Trophoblast cell (in vitro differentiated cells and primary cell): ENCODE results near the gene SPATC1L.
"Not testable (repeated sequence)": the region's sequence is repeated elsewhere in the genome, so short reads cannot be mapped to it uniquely, and the experiment has no call there.

Source experiments
- DNase-seq, 2 donors: peaks; one replicate each; pipeline ENCODE4 v3.0.0-alpha.2; 2016
- H2AFZ ChIP-seq: 2 replicates; pipeline ENCODE4 v1.6.1; 2013; ENCODE audit warnings: low read length, moderate library complexity, mild to moderate bottlenecking; ENCODE audit not compliant: insufficient read depth, poor library complexity
- H2AK5ac ChIP-seq: 2 replicates; pipeline ENCODE4 v1.6.1; 2013; ENCODE audit warnings: mild to moderate bottlenecking, low read length
- H2BK120ac ChIP-seq: 2 replicates; pipeline ENCODE4 v1.6.1; 2013; ENCODE audit warnings: low read length, mild to moderate bottlenecking, moderate library complexity; ENCODE audit not compliant: insufficient read depth, poor library complexity
- H2BK12ac ChIP-seq: 2 replicates; pipeline ENCODE4 v1.6.1; 2013; ENCODE audit warnings: mild to moderate bottlenecking, low read length, moderate library complexity
- H2BK5ac ChIP-seq: 2 replicates; pipeline ENCODE4 v1.6.1; 2013; ENCODE audit warnings: low read length, low read depth, moderate library complexity, mild to moderate bottlenecking; ENCODE audit not compliant: poor library complexity
- H3K14ac ChIP-seq: 2 replicates; pipeline ENCODE4 v1.6.1; 2013; ENCODE audit warnings: mild to moderate bottlenecking, low read length
- H3K18ac ChIP-seq: 2 replicates; pipeline ENCODE4 v1.6.1; 2013; ENCODE audit warnings: mild to moderate bottlenecking, low read length
- H3K23ac ChIP-seq: 2 replicates; pipeline ENCODE4 v1.6.1; 2013; ENCODE audit warnings: low read length
- H3K27ac ChIP-seq: 2 replicates; pipeline ENCODE4 v1.5.1; 2013; ENCODE audit warnings: low read depth, mild to moderate bottlenecking, inconsistent platforms, low read length, moderate library complexity
- H3K27me3 ChIP-seq: 2 replicates; pipeline ENCODE4 v1.6.1; 2013; ENCODE audit warnings: inconsistent platforms, mild to moderate bottlenecking, low read length, moderate library complexity; ENCODE audit not compliant: insufficient read depth
- H3K36me3 ChIP-seq, 2 experiments: 1 replicate in 1 of 2; 2 replicates in 1 of 2; pipeline ENCODE4 v1.6.1; 2013; ENCODE audit warnings: low read length in 2 of 2, mild to moderate bottlenecking in 2 of 2, moderate library complexity in 1 of 2; ENCODE audit not compliant: insufficient read depth in 2 of 2, control insufficient read depth in 1 of 2
- H3K4ac ChIP-seq: 2 replicates; pipeline ENCODE4 v1.6.1; 2013; ENCODE audit warnings: low read depth, mild to moderate bottlenecking, low read length, moderate library complexity
- H3K4me1 ChIP-seq, 2 experiments: 1 replicate in 1 of 2; 2 replicates in 1 of 2; pipeline ENCODE4 v1.6.1; 2013; ENCODE audit warnings: low read length in 2 of 2, mild to moderate bottlenecking in 2 of 2, moderate library complexity in 1 of 2; ENCODE audit not compliant: insufficient read depth in 2 of 2, control insufficient read depth in 1 of 2
- H3K4me2 ChIP-seq: 2 replicates; pipeline ENCODE4 v1.6.1; 2013; ENCODE audit warnings: inconsistent platforms, mild to moderate bottlenecking, low read length, moderate library complexity
- H3K4me3 ChIP-seq: 2 replicates; pipeline ENCODE4 v1.5.1; 2013; ENCODE audit warnings: mild to moderate bottlenecking, low read depth, low read length, inconsistent platforms
- H3K79me1 ChIP-seq: one replicate; pipeline ENCODE4 v1.6.1; 2013; ENCODE audit warnings: low read length
- H3K79me2 ChIP-seq: 2 replicates; pipeline ENCODE4 v1.6.1; 2013; ENCODE audit warnings: low read length, mild to moderate bottlenecking; ENCODE audit not compliant: control insufficient read depth, insufficient read depth, poor library complexity
- H3K9ac ChIP-seq: 2 replicates; pipeline ENCODE4 v1.6.1; 2013; ENCODE audit warnings: mild to moderate bottlenecking, low read length
- H3K9me3 ChIP-seq: 2 replicates; pipeline ENCODE4 v1.6.1; 2013; ENCODE audit warnings: low read depth, mild to moderate bottlenecking, control low read depth, inconsistent platforms, low read length; ENCODE audit not compliant: insufficient read depth
- H4K12ac ChIP-seq: 2 replicates; pipeline ENCODE4 v1.6.1; 2013; ENCODE audit warnings: low read depth, mild to moderate bottlenecking, low read length, moderate library complexity
- H4K8ac ChIP-seq: 2 replicates; pipeline ENCODE4 v1.6.1; 2013; ENCODE audit warnings: low read depth, mild to moderate bottlenecking, low read length, moderate library complexity
- H4K91ac ChIP-seq: one replicate; pipeline ENCODE4 v1.6.1; 2013; ENCODE audit warnings: low read depth, mild to moderate bottlenecking, low read length, moderate library complexity
- whole genome bisulfite sequencing: extraction: QIAGEN DNeasy Blood & Tissue Kit; methylation state at CpG from one replicate; pipeline ENCODE4 v1.1.7; 2013; ENCODE audit warnings: missing lambda C conversion rate; ENCODE audit not compliant: insufficient read length, insufficient coverage; ENCODE audit errors: extremely low coverage; 5-methylcytosine and 5-hydroxymethylcytosine counted together

SPATC1L gene

GRCh38 chr21:46144464-46145070 lies 39.7 kb downstream of the SPATC1L start:
- Histone ChIP-seq H2BK120ac (no peak overlapping the region), H3K4ac (no peak overlapping the region), H3K14ac (no peak overlapping the region), H3K9me3 (no peaks in the 10 kb centered on the region), H2AK5ac (no peak overlapping the region), H4K12ac (no peak overlapping the region), H3K23ac (no peak overlapping the region), H3K4me1 (peaks cover 6 to 7% of the 10 kb centered on the region in 2 experiments), H2BK12ac (no peak overlapping the region), H3K4me3 (no peak overlapping the region), H3K36me3 (no peaks in the 10 kb centered on the region), H2BK5ac (no peak overlapping the region), H3K18ac (no peak overlapping the region), H3K79me2 (no peaks in the 10 kb centered on the region), H3K9ac (no peak overlapping the region), H4K8ac (no peak overlapping the region), H4K91ac (no peak overlapping the region), H3K4me2 (no peak overlapping the region), H3K27ac (no peak overlapping the region), H2AFZ (no peak overlapping the region), H3K79me1 (peaks cover 12% of the 10 kb centered on the region), H3K27me3 (no peaks in the 10 kb centered on the region)
- WGBS, result no CpG with 5 or more reads among the region's 4 CpGs
- no peak for DNase-seq

- H3K27me3 ChIP-seq, result no peaks in the 10 kb centered on the region
- H3K23ac ChIP-seq, result no peak overlapping the region
- H2AK5ac ChIP-seq, result peak overlapping the region; percentile 32
- no peaks in the 10 kb centered on the region for H3K79me2 ChIP-seq
- H3K4me3 ChIP-seq, result no peak overlapping the region
- no peak overlapping the region for H2AFZ ChIP-seq
- WGBS, result no CpG with 5 or more reads among the region's 21 CpGs
- H3K9me3 ChIP-seq, result no peaks in the 10 kb centered on the region
- no peak overlapping the region for H3K14ac ChIP-seq
- H3K18ac ChIP-seq, result no peak overlapping the region
- H4K12ac ChIP-seq, result no peak overlapping the region
- no peak overlapping the region for H3K9ac ChIP-seq
- no peak overlapping the region for H3K4me2 ChIP-seq
- H3K4me1 ChIP-seq, result peaks cover 6 to 7% of the 10 kb centered on the region in 2 experiments
- H3K4ac ChIP-seq, result no peak overlapping the region
- H3K36me3 ChIP-seq, result no peaks in the 10 kb centered on the region
- H3K27ac ChIP-seq, result no peak overlapping the region
- H2BK120ac ChIP-seq, result no peak overlapping the region
- H4K8ac ChIP-seq, result no peak overlapping the region
- peaks cover 12% of the 10 kb centered on the region for H3K79me1 ChIP-seq
- no peak for DNase-seq
- no peak overlapping the region for H2BK12ac ChIP-seq
- H2BK5ac ChIP-seq, result no peak overlapping the region
- H4K91ac ChIP-seq, result no peak overlapping the region
Observed at GRCh38 chr21:46142582-46143473, 41.4 kb downstream of the SPATC1L start.

- Histone ChIP-seq H3K14ac (no peak overlapping the region), H4K8ac (no peak overlapping the region), H2AFZ (no peak overlapping the region), H3K27me3 (no peaks in the 10 kb centered on the region), H3K4me2 (no peak overlapping the region), H3K9ac (no peak overlapping the region), H2BK5ac (no peak overlapping the region), H3K23ac (no peak overlapping the region), H2BK12ac (no peak overlapping the region), H3K9me3 (no peaks in the 10 kb centered on the region), H3K18ac (no peak overlapping the region), H3K4me3 (no peak overlapping the region), H3K27ac (no peak overlapping the region), H3K36me3 (no peaks in the 10 kb centered on the region), H3K79me2 (no peaks in the 10 kb centered on the region), H3K4ac (no peak overlapping the region), H2AK5ac (no peak overlapping the region), H4K91ac (no peak overlapping the region), H4K12ac (no peak overlapping the region), H2BK120ac (no peak overlapping the region), H3K4me1 (peaks cover 4 to 7% of the 10 kb centered on the region in 2 experiments), H3K79me1 (peaks cover 7% of the 10 kb centered on the region)
- WGBS, result no CpG with 5 or more reads among the region's 45 CpGs
- no peak for DNase-seq
Observed at GRCh38 chr21:46141767-46142581, 42.3 kb downstream of the SPATC1L start.

- not testable (repeated sequence) for H3K9me3 ChIP-seq, H2BK5ac ChIP-seq, H3K36me3 ChIP-seq, H3K79me2 ChIP-seq, H4K12ac ChIP-seq, H2BK12ac ChIP-seq, H3K23ac ChIP-seq, H2BK120ac ChIP-seq, H3K27me3 ChIP-seq, H2AFZ ChIP-seq, H2AK5ac ChIP-seq, DNase-seq, H3K4ac ChIP-seq, H3K9ac ChIP-seq, H3K14ac ChIP-seq, H3K18ac ChIP-seq, H4K8ac ChIP-seq, H4K91ac ChIP-seq, H3K27ac ChIP-seq, H3K4me1 ChIP-seq, H3K79me1 ChIP-seq, H3K4me2 ChIP-seq
- H3K4me3 ChIP-seq, result peak overlapping the region; percentile 35
- no CpG with 5 or more reads among the region's 29 CpGs for WGBS
Observed at GRCh38 chr21:46140352-46141003, 43.8 kb downstream of the SPATC1L start.
